Measurements from ENCODE around the gene GIMAP8.

Gene GIMAP8

GRCh38 chr7:150410680-150411346, 39.6 kb upstream of the GIMAP8 start:
- no peak for DNase-seq (ENCODE audit: extremely low read depth in 1 of 2, low read depth in 1 of 2)

DNA sequence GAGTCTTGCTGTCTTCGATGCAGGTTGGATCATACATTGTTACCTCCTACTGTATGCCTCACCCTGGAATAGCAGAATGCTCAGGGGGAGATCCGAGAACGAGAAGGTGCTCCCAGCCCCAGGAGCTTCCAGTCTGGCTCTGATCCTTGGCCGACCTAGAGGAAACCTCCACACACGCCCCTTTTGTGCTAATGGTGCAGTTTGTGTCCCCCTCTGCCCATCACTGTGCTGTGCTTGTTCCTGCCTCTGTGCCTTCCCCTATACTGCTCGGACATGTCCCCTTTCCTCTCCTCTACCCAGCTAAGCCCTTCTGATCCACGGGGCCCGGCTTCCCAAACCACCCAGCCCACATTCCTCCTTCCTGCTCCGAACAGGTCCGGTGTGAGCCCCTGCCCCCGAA, 38.8 kb upstream of the GIMAP8 start:
- DNase-seq (ENCODE audit: extremely low read depth in 1 of 2, low read depth in 1 of 2), result no peak

GRCh38 chr7:150412016-150412415, 38.4 kb upstream of the GIMAP8 start:
- DNase-seq (ENCODE audit: extremely low read depth in 1 of 2, low read depth in 1 of 2), result no peak

DNA sequence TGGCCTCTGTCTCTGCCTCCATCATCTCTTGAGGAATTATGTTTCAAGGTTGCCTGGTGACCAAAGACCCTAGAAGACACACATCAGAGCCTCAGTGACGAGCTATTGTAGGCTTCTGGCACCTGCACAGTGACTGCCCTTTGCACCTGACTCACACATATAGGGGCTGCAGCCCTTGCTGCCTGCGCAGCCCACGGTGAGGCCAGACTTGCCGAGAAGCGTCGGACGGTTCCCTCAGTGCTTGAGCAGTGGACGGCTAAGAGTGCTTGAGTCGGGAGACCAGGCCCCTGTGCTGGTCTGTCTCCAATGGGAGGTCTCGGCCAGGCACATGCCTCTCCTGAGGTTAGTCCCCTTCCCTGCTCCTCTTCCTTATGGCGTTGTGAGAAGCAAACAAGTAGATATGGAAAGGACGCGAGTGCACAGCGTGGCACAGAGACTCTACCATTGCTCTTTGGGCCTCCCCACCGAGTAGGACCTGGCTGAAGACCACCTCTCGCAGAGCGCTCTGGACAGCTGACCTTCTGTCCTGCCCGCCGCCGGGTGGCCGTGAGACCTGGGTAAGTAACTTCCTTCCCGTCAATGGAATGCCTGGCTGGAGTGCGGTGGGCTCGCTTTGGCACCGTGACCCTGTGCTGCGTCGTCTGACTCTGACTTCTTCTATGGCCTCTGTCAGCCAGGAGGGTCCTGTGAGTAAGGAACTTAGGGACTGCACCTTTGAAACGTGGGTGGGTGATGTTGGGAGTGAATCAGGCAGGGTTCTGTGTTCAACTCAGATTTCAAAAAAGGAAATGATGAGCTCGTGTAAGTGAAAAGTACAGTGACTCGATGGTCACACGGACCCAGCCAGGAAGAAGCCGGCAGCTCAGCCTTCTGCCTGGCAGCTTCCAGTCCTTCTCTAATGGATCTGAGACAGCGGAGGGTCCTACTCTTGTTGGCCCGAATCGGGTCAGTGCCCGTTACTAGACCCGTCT, 37.6 kb upstream of the GIMAP8 start:
- no peak for DNase-seq (ENCODE audit: extremely low read depth in 1 of 2, low read depth in 1 of 2)

DNA sequence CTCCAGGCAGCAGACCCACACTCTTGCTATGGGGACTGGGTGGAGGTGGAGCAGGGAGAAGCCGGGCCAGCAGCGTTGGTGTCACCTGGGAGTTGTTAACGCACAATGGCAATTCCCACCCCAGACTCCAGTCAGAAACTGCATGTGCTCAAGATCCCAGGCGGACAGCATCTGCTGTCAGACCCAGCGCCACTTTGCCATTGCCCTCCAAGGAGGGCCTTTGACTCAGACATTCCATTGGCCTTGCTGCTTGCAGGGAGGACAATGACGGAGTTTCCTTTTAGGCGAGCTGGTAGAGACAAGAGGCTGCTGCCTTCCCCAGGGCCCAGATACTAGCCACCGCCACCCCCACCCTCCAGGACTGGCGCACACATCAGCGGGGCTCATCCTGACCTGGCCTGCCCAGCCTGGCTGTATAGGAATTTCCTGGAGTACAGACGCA, 36.8 kb upstream of the GIMAP8 start:
- no peak for DNase-seq (ENCODE audit: extremely low read depth in 1 of 2, low read depth in 1 of 2)

DNA sequence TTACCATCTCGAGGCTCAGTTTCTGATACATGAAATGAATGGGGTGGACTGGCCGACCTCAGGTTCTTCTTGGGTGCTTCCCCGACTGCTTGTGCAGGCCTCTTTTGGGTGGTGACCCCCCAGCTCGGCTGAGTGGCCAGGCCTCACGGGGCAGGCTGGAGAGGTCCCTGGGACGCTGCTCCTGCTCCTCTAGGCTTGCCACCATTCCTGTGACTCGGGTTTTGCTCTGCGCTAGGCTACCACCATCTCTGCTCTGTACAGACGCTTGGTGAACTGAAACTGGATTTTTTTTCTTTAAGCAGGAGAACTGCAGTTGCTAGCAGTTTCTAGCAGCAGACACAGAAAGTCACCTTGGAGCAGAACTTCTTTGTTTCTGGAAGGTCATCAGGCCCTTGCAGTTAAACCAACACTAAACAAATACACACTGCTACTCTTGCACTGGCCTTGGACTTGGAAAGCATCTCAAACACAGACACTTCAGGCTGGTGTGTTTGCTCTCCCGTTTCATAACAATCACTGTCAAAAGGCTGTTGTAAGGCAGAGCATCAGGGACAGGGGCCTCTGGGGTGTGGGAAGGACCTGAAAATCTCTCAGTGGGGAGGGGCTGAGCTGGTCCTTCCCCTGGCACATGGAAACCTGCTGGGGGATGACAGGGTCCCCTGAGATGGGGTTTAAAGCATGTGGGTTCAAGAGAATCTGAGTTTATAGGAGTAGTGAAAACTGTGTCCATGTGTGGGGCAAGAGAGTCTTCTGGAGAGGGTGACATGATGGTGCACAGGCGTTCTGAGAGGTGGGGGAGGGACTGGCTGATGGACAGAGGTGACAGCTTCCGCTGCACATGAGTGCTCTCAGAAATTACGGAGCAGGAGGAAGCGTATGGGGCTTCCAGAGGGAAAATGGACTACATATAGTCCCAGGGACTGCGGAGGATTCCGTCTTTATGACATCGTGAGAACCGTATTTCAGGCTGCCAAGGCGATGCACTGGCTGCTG, 35.0 kb upstream of the GIMAP8 start:
- no peak for DNase-seq (ENCODE audit: extremely low read depth in 1 of 2, low read depth in 1 of 2)

DNA sequence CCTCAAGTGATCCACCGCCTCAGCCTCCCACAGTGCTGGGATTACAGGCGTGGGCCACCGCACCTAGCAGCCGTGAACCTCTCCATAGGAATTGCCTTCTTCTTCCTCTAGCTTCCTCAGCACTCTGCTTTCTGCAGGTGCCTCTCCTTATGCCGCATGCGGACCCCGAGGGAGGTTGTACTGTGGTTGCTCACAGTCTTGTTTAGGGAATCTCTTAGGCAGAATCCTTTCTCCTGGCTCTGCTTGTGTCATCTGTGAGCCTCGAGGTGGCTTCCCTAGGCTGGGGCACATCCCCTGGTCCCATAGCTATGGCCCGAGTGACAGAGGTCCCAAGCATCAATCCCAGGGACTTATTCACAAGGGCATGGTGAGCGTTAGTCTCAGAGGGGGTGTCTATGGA, 33.2 kb upstream of the GIMAP8 start:
- DNase-seq (ENCODE audit: extremely low read depth in 1 of 2, low read depth in 1 of 2), result no peak

DNA sequence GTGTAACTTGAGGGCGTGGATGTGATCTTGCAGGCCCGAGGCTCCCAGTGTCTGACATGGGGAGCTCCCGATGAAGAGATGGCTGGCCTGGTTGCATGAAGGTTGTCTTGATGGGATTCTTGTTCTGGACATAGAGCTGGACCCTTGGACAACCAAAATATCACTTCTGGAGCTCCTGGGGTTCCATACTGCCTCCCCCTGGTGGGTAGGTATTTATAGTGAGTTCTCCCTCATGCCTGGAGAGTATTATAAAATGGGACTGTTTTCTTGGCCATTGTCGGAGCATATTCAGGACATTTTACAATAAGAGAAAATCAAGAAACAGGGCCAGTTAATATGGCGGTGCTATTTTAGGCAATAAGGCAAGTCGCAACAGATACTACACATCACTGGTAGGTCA, 32.6 kb upstream of the GIMAP8 start:
- DNase-seq (ENCODE audit: extremely low read depth in 1 of 2, low read depth in 1 of 2), result no peak

GRCh38 chr7:150420242-150420641, 30.2 kb upstream of the GIMAP8 start:
- no peak for DNase-seq (ENCODE audit: extremely low read depth in 1 of 2, low read depth in 1 of 2)

DNA sequence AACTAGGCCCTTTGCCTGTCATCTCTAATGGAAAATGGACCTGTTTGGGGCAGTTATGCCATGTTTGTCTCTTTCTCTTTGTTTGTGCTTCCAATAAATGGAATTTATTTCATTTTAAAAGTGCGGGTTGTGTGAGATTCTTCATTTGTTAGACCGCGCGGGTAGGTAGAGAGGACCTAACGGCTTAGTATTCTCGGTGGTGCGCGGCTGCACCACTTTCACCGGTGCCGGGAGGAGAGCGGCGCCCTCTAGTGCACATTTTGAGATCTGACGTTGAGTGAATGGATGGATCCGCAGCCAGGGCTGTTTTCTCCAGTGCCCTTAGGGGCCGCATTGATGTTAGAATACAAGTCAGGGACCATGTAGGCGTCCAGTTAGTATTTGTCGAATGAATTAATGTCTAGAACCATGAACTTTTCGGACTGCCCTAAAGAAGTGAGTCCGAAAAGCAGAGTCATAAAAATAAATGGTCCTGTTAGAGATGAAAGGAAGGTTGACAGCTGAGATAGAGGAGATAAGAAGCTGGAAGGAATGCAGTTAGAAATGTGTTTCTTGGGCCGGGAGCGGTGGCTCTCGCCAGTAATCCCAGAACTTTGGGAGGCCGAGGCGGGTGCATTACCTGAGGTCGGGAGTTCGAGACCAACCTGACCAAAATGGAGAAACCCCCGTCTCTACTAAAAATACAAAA, 29.3 kb upstream of the GIMAP8 start:
- DNase-seq (ENCODE audit: extremely low read depth in 1 of 2, low read depth in 1 of 2), result peak; percentile 68 to 78

DNA sequence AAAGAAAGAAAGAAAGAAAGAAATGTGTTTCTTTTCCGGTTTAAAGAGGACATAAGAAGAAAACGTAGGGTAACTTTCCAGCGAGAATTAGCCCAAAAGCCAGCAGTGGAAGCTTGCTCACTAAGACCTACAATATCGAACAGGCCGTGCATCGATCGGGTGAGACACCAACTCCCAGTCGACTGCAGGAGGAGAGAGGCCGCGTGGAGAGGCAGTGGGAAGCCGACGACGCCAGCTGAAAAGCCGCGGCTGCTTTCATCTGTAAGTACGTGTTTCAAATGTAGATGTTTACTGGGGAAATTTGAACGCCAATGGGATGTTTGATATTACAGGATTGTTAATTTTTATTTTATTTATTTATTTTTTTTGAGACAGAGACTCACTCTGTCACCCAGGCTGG, 28.6 kb upstream of the GIMAP8 start:
- no peak for DNase-seq (ENCODE audit: extremely low read depth in 1 of 2, low read depth in 1 of 2)

- no peak for DNase-seq (ENCODE audit: extremely low read depth in 1 of 2, low read depth in 1 of 2)
These were observed 24.8 kb upstream of the GIMAP8 start for GRCh38 chr7:150425670-150426069.

DNA sequence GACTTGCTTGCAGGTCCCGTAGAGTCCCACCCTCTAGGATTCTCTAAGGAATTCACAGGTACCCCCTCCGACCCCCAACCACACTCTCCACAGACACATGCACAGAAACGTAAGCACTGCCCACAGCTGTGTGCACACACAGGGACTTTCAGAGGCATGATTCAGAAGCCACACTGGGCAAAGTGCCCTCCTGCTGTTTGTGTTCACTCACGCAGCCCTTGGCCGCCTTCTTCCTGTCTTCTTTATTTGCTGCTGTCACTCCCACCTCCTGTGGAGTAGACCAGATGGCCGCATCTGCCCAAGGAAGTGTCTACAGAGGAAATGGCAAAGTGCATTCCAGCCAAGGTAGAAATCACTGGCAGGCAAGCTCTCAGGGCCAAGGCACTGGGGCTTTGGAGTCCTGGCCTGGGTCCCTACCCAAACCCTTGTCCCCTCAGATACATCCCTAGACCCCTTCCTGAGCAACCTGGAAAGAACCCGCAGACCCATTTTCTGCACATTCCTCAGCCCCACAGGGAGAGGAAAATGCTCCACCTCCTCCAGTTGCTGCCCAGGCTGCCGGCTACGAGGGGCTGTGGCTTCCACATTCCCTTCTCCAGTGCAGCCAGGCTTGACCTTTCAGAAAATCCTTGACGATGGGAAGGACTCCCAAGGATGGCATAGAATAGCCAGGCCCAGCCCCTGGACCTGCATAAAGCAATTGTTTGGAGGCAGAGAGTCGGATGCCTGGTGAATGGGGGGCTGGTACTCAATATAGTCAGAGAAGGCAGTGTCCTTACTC, 21.6 kb upstream of the GIMAP8 start:
- DNase-seq (ENCODE audit: extremely low read depth in 1 of 2, low read depth in 1 of 2), result no peak

DNA sequence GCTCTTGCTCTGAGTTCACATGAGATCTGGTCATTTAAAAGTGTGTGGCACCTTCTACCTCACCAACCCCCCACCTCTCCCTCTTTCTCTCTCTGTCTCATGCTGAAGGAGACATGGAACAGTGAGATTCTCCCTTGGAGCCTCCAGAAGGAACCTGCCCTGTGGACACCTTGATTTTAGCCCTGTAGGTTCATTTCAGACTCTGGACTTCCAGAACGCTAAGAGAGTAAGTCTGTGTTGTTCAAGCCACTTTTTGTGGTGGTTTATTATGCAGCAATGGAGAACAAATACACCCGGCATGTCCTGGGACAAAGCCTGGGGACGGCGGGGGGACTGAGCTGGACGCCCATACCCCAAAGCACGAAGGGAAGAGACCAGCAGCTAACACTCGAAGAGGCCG, 20.7 kb upstream of the GIMAP8 start:
- no peak for DNase-seq (ENCODE audit: extremely low read depth in 1 of 2, low read depth in 1 of 2)

DNA sequence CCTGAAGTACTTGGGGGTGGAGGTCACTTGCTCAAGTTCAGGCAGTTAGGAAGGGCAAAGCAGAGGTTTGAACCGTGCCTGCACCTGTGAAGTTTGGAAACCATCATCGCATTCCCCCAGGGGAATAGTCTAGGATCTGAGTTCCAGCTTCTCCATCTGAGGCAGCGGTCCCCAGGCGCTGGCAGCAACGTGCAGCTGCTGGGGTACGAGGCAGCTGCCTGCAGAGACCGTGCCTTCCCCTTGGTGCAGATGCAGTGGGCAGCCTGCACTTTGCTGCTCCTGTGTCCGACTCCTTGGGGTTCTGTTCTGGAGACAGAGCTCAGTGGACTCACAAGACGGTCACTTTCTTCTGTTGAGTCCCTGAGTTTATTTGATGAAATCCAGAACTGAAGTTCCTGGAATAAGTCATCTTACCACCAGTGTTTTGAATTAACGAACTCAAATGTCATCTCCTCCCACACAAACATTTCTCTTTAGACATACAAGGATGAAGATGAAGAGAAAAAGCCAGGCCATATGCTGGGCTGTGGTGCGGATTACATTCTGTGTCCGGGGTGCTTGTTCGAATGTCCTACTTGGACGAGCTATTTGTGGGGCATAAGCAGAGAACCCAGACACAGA, 19.9 kb upstream of the GIMAP8 start:
- no peak for DNase-seq (ENCODE audit: extremely low read depth in 1 of 2, low read depth in 1 of 2)

- no peak for DNase-seq (ENCODE audit: extremely low read depth in 1 of 2, low read depth in 1 of 2)
These were observed 18.4 kb upstream of the GIMAP8 start for GRCh38 chr7:150431839-150432658.

- DNase-seq (ENCODE audit: extremely low read depth in 1 of 2, low read depth in 1 of 2), result no peak
These were observed 17.2 kb upstream of the GIMAP8 start for GRCh38 chr7:150432915-150433892.
